GM12864 (cell line): Measurements from ENCODE around the gene SPARCL1.
"Not testable (repeated sequence)": the region's sequence is repeated elsewhere in the genome, so short reads cannot be mapped to it uniquely, and the experiment has no call there.

Experiments used
- DNase-seq: peaks from one replicate; pipeline ENCODE4 v3.0.0-alpha.2; 2011; ENCODE audit warnings: low read depth
- H3K4me3 ChIP-seq: 2 replicates; pipeline ENCODE4 v1.5.1; 2011; ENCODE audit warnings: mild to moderate bottlenecking, low read depth, low read length, control low read depth
- TF ChIP-seq, protein P1 (sequence below): IDR thresholded peaks from 2 replicates; pipeline ENCODE4 v1.5.1; 2011; ENCODE audit warnings: low read depth, mild to moderate bottlenecking, moderate library complexity, low read length, control low read depth, inconsistent platforms; ENCODE audit errors: missing control alignments

Gene SPARCL1

DNA sequence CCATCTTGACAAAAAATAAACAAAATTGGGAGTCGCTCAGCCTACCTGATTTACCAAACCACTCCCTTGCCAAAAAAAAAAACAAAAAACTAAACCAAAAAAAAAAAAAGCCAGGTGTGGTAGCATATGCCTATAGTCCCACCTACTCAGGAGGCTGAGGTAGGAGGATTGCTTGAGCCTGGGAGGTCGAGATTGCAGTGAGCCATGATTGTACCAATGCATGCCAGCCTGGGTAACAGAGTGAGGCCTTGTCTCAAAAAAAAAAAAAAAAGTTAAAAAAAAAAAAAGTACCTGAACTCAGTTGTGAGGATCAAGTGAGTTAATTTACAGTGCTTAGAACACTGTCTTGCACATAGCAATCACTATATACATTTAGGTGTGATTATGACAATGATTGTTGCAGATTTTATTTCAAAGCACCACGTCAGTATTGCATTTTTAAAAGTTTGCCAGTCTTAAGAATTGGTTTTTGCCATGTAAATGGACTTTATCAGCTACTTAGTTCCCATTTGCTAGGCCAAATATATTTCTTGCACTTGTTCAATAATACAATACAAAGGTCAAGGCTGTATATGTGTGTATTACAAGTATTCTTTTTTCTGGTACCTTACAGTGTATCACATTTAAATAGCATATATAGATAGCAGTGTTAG is 102.2 kb downstream of the SPARCL1 start:
- TF ChIP-seq, protein P1, sequence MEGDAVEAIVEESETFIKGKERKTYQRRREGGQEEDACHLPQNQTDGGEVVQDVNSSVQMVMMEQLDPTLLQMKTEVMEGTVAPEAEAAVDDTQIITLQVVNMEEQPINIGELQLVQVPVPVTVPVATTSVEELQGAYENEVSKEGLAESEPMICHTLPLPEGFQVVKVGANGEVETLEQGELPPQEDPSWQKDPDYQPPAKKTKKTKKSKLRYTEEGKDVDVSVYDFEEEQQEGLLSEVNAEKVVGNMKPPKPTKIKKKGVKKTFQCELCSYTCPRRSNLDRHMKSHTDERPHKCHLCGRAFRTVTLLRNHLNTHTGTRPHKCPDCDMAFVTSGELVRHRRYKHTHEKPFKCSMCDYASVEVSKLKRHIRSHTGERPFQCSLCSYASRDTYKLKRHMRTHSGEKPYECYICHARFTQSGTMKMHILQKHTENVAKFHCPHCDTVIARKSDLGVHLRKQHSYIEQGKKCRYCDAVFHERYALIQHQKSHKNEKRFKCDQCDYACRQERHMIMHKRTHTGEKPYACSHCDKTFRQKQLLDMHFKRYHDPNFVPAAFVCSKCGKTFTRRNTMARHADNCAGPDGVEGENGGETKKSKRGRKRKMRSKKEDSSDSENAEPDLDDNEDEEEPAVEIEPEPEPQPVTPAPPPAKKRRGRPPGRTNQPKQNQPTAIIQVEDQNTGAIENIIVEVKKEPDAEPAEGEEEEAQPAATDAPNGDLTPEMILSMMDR: no peak
- no peak overlapping the region for H3K4me3 ChIP-seq
- no peak for DNase-seq

DNA sequence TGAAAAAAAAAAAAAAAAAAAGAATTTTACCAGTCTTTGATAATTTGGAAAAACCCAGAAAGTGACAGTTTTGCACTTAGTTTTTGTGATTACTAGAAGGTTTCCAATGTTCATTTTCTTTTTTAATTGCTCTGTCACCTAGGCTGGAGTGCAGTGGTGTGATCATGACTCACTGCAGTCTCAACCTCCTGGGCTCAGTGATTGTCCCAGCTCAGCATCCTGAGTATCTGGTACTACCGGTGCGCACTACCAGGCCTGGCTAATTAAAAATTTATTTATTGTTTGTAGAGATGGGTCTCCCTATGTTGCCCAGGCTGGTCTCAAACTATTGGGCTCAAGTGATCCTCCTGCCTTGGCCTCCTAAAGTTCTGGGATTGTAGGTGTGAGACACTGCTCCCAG is 103.5 kb downstream of the SPARCL1 start:
- TF ChIP-seq, protein P1: no peak
- no peak overlapping the region for H3K4me3 ChIP-seq
- DNase-seq: no peak

DNA sequence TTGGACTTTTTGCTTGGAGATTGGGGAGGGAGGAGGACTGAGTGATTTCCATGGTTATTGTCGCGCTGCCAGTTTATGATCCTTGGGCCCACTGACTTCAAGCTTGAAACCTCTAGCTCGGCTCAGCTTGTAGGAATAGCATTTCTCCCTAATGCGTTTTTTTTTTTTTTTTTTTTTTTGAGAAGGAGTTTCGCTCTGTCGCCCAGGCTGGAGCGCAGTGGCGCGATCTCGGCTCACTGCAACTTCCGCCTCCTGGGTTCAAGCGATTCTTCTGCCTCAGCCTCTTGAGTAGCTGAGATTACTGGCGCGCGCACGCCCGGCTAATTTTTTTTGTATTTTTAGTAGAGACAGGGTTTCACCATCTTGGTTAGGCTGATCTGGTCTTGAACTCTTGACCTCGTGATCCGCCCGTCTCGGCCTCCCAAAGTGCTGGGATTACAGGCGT is 105.1 kb downstream of the SPARCL1 start:
- not testable (repeated sequence) for DNase-seq

More for the DNA sequence above, 105.1 kb downstream of the SPARCL1 start:
- peak overlapping the region; percentile 93; the same call in 1 of the 2 replicates for H3K4me3 ChIP-seq
